Cerebellar cortex (tissue), 1 donor: ENCODE results near the gene KLHDC7A.
"Not testable (repeated sequence)": the region's sequence is repeated elsewhere in the genome, so short reads cannot be mapped to it uniquely, and the experiment has no call there.

Experiments
- DNase-seq: peaks from one replicate; pipeline ENCODE4 v3.0.0-alpha.2; 2015; ENCODE audit warnings: low spot score

Gene KLHDC7A

GRCh38 chr1:18480315-18481189, at the start of gene KLHDC7A:
TSS of gene KLHDC7A (plus strand) at chr1:18480930. CDS start at chr1:18480982, 52 bp downstream.
- peak; percentile 72 for DNase-seq

GRCh38 chr1:18434041-18434440, 46.7 kb upstream of the KLHDC7A start:
- DNase-seq = no peak

DNA sequence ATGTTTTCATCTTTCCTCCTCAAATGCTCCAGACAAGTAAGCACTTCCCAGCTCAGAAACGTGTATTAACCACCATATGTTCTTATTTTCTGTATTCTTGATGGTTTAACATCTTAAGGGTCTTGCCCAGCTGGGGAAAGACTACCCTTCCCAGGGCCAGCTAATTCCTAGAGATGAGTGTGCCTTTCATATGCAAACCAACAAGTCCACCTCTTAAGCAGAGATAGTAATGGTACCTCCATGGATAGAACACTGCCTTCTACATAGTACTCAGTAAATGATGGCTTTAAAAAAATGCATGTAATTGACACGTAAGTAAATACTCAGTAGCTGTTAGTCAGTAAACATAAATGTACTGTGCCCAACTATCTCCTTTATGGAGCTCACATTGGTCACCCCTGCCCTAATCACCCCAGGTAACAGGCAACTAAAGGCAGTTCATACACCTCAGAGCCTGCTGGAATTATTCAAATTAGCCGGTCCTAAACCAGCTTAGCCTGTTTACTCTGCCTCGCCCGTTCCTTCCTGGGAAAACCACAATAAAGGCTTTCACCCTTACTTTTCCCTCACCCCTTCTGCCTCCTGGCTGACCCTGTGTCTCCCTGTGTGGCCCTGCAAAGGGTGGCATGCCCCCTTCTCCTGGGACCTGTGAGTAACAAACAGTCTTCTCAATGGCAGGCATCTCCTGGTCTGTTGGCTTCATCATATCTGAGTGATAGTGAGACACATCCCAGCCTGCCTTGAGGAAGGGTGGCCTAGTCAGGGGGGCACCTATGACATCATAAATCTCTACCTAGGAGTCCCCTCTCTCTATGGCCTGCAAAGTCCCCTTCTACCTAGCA, 40.1 kb upstream of the KLHDC7A start:
- no peak for DNase-seq

DNA sequence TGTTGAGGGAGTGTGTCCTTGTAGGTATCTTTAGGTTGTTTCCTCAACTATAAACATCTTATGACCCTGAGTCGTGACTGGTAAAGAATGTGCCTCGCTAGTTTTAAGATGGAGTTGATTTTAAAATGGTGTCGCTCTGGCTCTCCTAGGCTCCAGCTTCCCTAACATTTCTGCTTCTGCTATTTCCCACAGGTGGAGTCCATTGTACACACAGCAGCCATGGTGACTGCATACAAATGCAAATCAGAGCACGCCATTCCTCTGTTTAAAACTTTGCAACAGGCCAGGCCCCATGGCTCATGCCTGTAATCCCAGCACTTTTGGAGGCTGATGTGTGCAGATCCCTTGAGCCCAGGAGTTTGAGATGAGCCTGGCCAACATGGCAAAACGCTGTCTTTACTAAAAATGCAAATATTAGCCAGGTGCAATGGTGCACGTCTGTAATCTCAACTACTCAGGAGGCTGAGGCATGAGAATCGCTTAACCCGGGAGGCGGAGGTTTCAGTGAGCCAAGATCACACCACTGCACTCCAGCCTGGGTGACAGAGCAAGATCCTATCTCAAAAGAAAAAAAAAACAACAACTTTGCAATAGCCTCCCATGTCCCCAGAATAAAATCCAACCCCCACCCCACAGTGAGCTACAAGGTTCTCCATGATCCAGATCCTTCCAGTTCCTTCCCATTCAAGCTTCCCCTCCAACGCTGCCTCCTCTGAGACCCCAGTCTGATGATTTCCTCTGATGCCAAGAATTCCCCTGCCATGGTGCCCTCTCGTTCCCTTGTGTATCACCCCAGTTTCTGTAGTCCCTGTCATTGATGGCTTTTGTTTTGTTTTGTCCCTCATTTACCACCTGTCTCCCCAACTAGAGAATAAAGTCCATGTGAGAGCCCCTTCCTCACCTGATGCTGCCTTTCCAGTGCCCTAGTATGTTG, 36.9 kb upstream of the KLHDC7A start:
- DNase-seq = no peak

DNA sequence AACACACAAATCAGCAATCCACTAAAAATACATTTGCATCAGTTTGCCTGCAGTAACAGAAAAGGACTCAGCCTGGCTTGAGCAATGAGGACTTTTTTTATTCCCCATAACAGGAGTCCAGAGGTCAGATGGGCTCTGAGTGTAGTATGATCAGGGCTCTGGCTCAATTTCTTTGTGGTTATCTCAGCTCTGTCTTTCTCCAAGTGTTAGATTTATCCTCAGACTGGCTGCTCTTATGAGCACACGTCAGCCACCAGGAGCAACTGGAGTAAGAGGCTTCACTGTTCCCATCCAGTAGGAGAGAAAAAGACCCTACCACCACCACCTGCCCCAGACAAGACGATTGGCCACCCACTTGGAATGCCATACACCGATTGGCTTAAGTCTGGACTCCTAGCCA, 36.2 kb upstream of the KLHDC7A start:
- no peak for DNase-seq

DNA sequence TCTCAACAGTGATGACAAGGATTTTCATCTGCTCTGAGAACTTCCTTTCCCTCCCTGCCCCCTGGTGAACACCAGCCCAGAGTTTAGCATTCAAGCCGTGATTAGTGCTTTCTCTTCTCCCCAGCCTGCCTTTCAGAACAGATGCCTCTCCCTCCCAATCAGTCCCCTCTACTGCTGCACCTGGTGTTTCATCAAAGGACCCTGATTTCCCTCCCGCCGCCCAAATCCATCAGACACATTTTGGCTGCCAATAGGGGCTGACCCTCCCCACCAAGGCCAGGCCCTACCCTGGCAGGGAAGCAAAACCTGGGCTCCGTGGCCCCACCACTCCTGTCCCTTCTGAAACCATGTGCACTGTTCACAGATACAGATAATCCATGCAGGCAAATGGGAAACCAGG, 34.0 kb upstream of the KLHDC7A start:
- no peak for DNase-seq

DNA sequence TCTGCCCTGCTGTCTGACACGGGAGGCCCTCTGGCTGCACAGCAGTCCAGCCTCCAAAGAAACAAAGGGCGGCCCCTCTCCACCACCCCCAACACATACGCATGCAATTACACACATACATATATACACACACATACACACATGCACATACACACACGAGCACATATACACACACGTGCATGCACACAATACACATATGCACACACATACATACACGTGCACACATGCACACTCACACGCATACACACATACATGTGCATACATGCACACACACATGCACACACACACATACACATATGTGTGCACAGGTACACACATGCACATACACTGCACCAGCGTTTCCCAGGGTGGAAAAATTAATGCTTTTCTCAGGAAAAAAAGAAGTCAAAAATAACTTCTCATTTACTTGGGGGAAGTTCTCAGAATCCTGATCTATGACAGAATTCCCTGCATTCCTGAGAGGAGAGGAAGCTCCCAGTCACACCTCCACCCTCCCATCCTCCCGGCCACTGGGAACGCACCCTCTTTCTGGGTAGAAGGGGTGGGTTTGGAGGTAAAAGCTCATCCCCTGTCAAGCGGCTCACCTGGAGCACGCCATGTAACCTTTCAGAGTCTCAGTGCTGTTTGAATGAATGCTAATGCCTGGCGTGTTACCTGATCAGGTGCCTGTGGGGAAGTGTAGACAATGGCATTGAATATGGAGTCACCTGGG, 33.1 kb upstream of the KLHDC7A start:
- no peak for DNase-seq

GRCh38 chr1:18448889-18449288, 31.8 kb upstream of the KLHDC7A start:
- no peak for DNase-seq

DNA sequence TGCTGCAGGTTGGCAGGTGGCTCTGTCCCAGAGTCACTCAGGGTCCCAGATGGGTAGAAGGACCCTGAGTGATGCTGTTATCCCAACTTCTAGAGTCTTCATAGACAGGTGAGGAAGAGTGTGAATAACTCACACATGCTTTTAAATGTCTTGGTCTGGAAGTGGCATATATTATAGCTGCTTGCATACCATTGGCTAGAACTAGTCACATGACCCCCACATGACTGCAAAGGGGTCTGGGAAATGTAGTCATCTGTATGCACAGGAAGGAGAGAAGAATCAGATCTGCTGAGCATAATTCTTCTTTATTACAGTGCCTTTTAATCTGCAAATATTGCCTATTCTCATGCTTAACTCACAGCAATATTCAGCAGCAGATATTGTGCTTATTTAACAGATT, 28.2 kb upstream of the KLHDC7A start:
- peak; percentile 33 for DNase-seq

- no peak for DNase-seq
Observed at GRCh38 chr1:18458133-18459092, 22.3 kb upstream of the KLHDC7A start.

- no peak for DNase-seq
Observed at GRCh38 chr1:18461656-18462055, 19.1 kb upstream of the KLHDC7A start.

DNA sequence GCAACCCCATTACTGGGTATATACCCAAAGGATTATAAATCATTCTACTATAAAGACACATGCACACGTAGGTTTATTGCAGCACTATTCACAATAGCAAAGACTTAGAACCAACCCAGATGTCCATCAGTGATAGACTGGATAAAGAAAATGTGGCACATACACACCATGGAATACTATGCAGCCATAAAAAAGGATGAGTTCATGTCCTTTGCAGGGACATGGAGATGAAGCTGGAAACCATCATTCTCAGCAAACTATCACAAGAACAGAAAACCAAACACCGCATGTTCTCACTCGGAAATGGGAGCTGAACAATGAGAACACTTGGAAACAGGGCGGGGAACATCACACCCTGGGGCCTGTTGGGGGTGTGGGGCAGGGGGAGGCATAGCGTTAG, 18.2 kb upstream of the KLHDC7A start:
- DNase-seq = not testable (repeated sequence)

DNA sequence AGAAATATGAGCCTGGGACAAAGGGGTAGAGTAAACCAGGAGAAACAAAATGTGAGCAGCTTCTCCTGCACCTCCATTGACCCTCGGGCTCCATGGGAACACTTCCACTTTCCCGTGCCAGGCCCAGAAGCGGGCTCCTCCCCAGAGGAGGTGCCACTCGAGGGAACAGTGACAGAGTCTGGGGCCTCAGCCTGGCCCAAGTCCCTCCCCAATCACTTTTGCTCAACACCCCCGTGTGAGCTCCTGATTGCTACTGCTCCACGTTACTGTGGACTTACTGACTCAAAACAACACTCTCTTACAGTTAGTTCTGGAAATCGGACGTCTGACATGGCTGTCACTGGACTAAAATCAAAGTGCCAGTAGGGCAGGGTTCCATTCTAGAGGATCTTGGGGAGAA, 17.7 kb upstream of the KLHDC7A start:
- DNase-seq = no peak

- no peak for DNase-seq
Observed at GRCh38 chr1:18463984-18464664, 16.6 kb upstream of the KLHDC7A start.

GRCh38 chr1:18464665-18465050, 16.1 kb upstream of the KLHDC7A start:
- DNase-seq = no peak

DNA sequence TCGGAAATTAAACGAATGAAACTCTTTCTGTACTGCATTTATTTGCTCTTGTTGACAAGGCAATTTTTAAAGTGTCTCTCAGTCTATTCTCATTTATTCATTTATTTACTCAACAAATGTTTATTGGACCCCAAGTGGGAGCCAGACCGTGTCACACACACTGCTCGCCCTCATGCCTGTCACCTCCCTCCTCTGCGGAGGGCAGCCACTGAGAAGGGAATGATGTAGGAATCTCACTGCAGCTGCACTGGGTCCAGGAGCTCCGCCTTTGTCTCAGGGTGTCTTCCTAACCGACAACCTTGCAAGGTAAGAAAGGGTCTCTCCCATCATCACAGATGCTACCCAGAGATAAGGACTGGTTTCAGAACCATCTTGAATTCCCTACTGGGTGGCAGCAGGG, 14.1 kb upstream of the KLHDC7A start:
- DNase-seq = no peak

- no peak for DNase-seq
Observed at GRCh38 chr1:18468570-18468969, 12.2 kb upstream of the KLHDC7A start.

GRCh38 chr1:18469514-18469913, 11.2 kb upstream of the KLHDC7A start:
- DNase-seq = no peak

DNA sequence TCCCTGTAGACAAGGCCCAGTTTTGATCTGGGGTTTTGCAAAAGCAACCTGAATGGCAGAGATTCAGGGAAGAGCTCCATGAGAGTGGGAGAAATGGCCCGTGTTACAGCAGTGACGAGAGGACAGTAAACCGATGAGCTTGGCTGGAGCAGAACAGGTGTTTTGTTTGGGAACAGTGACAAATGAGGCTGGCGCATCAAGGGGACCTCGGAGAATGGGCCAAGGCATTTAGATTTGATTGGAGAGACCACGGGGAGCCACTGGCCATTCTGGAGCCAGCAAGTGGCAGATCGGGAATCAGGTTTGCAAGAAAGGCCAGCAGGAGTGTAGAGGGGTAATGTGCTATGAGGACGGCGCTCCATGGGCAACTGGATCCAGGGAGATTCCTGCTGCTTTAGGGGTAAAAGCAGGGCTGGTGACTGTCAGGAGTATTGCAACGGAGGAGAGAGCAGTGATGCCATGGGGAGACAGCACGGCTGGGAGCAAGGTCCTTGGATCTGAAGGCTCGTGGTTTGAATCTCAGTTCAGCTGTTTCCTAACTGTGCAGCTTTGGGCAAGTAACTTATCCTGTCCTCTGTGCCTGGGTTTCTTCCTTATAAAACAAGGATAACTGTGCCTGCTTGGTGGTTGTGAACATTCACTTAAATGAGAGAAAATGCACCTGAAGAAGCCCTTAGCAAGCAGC, 9.9 kb upstream of the KLHDC7A start:
- peak; percentile 79 for DNase-seq
